GM03348 (cell line): ENCODE data around the gene PIK3R4.

Experiments used
- DNase-seq: peaks from one replicate; pipeline ENCODE4 v3.0.0; 2012; ENCODE audit warnings: low spot score

Gene PIK3R4

DNA sequence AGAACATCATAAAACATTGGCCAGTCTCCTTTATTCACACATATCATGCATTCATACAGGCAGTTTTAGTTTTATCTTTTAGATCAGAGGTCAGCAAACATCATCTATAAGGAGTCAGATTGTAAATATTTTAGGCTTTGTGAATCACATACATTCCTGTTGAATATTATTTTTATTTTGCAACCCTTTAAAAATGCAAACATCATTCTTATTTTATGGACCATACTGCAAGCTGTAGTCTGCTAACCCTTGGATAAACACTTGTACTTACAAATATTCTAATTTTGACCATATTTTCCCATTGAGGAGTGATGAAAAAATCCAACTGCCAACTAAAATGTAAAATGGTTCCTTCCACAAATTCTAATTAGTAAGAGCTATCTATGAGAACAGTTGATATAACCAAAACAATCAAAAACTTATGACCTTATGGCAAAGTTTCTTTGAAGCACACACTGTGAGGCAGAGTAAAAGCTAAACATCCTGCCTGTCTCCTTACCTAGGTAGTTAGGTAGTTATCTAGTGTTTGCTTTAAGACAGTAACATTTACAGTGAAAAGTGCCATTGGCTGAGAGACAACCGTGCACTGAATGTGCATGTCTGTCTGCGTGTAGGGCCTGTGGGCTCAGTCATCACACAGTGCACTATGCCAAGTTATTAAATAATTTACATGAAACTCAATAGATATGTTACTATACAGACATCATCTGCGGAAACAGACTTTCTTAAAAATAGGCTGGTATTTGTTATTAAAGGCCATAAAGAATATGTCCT, 57.7 kb downstream of the PIK3R4 start:
- no peak for DNase-seq

DNA sequence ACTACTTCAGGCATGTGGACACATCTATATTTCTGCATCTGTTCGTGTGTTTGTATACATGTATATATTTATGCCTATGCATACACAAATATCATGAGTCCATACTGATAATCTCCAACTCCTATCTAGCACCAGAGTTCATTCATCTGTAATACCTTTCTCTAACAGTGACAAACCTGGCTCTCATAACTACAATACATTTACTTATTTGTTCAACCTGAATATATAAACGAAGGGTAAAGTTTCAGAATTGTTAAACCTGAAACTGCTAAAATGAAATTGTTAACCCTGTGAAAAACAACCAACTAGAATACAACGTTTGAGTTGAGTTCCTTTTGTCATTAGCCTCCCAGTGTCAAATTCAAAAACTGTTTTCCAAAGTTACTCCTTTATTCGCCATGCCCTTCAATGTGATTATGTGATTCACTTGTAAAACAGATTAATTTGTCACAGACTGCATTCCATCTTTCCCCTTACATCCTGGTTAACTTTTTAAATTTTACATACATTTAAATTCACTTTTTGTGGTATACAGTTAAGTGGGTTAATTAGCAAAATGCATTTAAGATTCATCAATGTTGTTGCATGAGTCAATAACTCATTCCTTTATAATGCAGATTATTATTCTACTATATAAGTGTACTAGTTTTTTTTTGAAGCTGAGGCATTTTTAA, 58.5 kb downstream of the PIK3R4 start:
- no peak for DNase-seq

- peak; percentile 31 for DNase-seq
Observed at GRCh38 chr3:130687327-130687726, 59.3 kb downstream of the PIK3R4 start.

DNA sequence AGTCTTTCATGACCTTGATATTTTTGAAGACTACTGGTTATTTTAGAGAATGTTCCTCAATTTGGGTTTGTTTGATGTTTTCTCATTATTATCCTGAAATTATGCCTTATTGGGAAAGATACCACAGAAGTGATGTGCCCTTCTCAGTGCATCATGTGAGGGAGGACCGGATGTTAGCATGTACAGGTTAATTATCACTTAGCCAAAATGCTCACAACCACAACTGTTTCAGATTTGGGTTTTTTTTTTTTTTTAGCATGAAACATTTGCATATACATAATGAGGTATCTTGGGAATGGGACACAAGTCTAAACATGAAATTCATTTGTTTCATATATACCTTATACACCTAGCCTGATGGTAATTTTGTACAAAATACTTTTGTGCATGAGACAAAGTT, 59.8 kb downstream of the PIK3R4 start:
- no peak for DNase-seq

DNA sequence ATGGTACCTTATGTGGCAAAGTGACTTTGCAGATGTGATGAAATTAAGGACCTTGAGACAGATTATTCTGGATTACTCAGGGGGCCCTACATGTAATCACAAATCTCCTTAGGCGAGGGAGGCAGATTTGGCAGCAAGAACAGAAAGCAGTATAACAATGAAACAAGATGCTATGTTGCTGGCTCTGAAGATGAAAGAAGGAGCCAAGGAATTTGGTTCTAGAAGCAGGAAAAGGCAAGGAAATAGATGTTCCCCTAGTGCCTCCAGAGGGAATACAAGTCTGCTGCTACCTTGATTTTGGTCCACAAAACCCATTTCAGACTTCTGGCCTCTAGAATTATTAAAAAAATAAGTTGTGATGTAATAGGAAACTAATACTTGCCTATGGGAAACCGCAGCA, 64.5 kb downstream of the PIK3R4 start:
- no peak for DNase-seq

- no peak for DNase-seq
Observed at GRCh38 chr3:130679218-130679617, 67.4 kb downstream of the PIK3R4 start.

GRCh38 chr3:130677343-130677742, 69.3 kb downstream of the PIK3R4 start:
- DNase-seq = no peak

- no peak for DNase-seq
Observed at GRCh38 chr3:130671545-130672312, 74.9 kb downstream of the PIK3R4 start.

GRCh38 chr3:130669740-130670139, 76.9 kb downstream of the PIK3R4 start:
- DNase-seq = no peak

DNA sequence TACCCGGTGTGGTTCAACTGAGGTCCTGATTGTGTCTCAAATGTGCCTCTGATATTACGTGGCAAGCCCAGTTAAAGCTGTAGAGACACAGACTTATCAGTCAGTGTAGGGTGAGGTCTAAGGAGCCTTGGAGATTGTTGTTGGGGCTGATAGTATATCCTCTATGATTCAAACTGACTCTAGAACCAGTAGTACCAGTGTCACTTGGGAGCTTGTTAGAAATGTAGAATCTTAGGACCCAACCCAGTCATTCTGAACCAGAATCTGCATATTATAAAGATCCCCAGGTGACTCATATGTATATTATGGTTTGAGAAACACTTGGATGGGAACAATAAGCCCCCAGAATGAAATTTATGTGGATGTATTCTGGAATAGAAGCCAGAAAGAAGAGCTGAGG, 83.5 kb downstream of the PIK3R4 start:
- DNase-seq = no peak

DNA sequence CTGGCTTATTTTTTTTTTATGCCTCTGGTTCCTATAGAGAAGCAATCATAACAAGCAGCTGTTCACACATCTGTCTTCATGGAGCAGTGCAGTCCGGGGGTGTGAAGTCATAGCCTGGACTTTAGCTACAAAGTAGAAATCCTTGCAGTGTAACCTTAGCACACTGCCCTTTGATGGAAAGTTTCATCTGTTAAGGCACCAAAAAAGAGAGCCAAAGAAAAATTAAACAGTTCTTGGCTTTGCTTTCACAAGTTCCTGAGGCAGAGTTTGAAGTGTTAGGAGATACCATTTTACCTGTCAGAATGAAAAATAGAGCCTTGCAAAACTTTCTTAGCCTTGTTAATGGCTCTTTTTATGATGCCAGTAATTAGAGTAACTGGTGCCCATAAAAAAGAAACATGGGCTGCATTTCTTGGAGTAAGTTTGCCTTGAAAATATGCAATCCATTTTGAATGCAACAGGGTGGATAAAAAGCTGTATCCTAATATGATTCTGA, 84.1 kb downstream of the PIK3R4 start:
- no peak for DNase-seq

DNA sequence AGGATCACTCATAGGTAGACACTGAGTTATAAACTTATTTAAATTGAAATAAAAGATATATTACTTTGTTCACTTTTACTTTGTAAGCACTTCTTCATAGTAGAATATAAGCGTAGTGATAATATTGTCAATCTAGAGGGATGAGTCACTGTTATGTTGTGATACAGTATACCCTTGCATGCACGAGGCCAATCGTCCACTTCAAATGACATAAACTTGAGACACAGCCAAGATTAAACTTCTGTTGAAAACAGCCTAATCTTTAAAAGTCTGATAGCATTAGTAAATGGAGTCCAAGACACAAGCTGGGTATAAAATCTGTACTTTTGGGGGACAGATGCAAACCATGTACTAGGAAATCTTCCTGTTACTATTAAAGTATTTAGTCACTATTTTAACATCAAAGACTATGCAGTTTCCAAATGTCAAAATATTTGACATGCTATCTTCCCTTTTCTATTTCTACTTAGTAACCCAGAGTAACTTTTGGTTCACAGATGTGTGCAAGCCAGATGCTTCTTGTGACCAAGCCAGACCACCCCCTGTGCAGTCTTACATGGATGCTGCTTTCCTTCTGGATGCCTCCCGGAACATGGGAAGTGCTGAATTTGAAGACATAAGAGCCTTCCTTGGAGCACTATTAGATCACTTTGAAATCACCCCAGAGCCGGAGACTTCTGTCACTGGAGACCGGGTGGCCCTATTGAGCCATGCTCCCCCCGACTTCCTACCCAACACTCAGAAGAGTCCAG, 85.3 kb downstream of the PIK3R4 start:
- DNase-seq = no peak

GRCh38 chr3:130659911-130660310, 86.7 kb downstream of the PIK3R4 start:
- DNase-seq = no peak

DNA sequence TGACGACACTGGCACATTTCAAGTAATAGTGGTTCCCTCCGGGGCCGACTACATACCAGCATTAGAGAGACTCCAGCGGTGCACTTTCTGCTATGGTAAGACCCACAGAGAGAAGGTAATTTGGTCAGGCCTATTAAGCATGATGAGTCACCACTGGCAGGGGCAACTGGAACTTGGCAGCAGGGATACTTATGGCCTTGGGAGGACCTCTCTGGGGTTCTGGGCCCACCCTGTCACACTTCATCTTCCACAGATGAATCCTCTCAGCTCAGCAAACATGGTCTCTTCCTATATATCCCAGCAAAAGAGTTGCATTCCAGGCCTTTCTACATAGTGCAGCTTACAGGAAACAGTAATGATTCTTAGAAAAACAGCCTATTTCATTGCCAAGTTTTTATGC, 88.0 kb downstream of the PIK3R4 start:
- peak; percentile 27 for DNase-seq

GRCh38 chr3:130656627-130657026, 90.0 kb downstream of the PIK3R4 start:
- DNase-seq = no peak

- DNase-seq = no peak
Observed at GRCh38 chr3:130654921-130655320, 91.7 kb downstream of the PIK3R4 start.

DNA sequence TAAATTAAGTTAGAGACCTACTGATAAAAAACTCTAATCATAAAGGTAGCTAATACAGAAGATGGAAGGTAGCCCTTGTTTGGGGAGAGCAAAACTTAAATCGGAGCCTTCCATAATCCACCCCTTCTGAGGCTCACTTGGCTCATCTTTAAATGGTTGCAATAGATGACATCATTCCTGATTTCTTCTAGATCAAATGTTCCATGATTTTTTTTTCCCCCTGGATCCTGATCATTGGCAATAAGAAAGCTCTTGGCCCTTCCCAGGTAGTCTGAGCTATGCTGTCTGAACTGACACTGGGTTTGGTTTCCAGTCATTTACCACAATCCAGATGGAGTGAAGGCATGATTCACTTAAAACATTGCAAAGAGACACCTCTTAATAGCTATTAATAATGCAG, 92.5 kb downstream of the PIK3R4 start:
- DNase-seq = no peak

GRCh38 chr3:130649061-130649654, 97.5 kb downstream of the PIK3R4 start:
- no peak for DNase-seq

DNA sequence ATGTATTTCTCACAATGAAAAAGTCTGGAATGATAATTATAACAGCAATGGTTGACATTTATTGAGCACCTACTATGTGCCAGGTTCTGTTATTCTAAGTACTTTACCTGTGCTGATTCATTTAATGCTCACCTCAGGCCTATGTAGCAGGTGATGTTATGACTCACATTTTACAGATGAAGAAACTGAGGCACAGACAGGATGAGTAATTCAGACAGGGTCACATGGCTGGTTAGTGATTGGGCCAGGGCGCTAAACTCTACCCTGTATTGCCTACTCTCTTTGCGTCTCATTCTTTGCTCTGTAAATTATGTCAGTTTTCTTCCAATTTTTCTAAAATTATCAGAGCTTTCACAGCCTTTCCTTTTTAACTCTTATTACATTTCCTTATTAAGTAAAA, 98.3 kb downstream of the PIK3R4 start:
- no peak for DNase-seq

DNA sequence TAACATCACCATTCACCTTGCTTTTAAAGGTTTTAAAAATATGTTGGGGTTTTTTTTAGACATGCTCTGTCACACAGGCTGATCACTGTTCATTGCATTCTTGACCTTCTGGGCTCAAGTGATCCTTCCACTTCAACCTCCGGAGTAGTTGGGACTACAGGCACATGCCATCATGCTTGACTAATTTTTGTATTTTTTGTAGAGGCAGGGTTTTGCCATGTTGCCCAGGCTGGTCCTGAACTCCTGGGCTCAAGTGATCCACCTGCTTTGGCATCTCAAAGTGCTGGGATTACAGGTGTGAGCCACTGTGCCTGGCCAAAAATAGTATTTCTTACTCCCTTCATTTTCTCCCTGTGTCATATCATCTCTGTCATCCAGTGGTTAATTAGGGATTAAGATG, 101.4 kb downstream of the PIK3R4 start:
- no peak for DNase-seq

DNA sequence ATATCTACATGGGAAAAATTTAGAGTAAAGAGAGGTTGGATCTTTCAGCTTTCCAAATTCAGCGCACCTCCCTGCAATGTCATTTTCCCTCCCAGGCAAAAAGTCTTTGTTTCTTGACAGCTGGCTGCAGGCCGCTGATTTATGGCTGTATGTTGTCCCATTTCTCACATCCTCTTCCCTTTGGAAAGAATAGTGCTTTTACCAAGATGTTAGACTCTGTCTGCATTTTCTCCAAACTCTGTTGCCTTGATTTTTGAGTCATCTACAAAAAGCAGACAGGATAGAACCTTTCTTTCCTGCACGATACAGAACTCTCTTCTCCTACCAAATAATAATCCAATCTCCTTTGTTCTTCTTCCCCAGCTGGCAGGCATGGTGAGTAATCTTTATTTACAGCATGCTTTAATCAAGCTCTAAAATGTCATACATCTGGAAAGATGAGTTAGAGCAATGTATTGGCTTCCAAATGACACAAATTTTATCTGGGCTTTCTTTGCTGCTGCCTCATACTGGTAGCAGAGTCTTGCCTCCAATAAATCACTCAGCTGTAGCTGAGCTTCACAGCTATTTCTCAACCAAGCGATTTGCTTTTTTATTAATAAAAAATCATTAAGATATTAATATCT, 101.9 kb downstream of the PIK3R4 start:
- no peak for DNase-seq
